Neural progenitor cell (in vitro differentiated cells): ENCODE results near the gene SGTA.

Source experiments
- EZH2 ChIP-seq: fragments of 200-600 bp; sonication (generic); IDR thresholded peaks from 2 replicates; pipeline ENCODE4 v1.6.1; 2017; ENCODE audit warnings: antibody characterized with exemption, mild to moderate bottlenecking, moderate library complexity
- TF ChIP-seq, protein P1 (sequence below): fragments of 200-600 bp; sonication (generic); IDR thresholded peaks from 2 replicates; pipeline ENCODE4 v1.5.1; 2017; ENCODE audit warnings: antibody characterized with exemption, mild to moderate bottlenecking

DNA sequence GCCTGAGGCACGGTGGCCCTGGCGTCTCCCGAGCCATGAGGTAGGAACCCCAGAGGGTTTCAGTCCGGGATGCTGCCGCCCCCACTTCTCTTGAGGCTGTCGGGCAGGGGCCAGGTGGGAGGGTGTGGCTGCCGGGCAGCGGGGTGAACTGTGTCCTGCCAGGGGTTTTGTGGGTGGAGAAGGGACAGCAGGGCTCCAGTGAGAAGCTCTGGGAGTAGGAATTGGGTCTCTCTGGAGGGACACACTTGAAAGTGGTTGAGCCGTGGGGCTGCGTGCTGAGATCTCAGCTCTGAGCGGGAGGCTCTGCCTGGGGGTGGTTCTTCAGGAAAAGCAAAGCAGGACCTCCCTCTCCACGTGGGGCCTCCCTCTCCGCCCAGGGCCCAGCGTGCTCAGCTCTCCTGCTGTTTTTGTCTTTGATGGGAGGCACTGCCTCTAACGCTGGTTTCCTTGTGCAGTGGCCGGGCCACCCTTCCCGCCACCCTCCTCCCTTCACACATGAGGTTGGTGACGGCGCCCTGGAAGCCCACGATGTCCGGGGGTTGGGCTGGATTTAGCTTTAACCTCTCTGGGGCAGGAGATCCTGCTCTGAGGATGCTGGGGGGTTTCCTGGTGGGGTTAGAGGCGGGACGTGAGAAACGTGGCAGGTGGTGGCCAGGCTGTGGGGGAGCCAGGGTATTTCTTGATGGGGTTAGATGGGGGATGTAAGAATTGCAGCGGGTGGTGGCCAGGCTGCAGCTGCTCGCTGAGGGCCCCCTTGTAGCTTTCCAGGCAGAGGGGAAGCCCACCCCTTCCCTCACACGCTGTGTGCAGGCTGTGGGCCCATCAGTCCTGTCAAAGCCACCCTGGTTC lies 21.3 kb upstream of the SGTA start:
- TF ChIP-seq, protein P1, sequence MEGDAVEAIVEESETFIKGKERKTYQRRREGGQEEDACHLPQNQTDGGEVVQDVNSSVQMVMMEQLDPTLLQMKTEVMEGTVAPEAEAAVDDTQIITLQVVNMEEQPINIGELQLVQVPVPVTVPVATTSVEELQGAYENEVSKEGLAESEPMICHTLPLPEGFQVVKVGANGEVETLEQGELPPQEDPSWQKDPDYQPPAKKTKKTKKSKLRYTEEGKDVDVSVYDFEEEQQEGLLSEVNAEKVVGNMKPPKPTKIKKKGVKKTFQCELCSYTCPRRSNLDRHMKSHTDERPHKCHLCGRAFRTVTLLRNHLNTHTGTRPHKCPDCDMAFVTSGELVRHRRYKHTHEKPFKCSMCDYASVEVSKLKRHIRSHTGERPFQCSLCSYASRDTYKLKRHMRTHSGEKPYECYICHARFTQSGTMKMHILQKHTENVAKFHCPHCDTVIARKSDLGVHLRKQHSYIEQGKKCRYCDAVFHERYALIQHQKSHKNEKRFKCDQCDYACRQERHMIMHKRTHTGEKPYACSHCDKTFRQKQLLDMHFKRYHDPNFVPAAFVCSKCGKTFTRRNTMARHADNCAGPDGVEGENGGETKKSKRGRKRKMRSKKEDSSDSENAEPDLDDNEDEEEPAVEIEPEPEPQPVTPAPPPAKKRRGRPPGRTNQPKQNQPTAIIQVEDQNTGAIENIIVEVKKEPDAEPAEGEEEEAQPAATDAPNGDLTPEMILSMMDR = no peak
- no peak for TF ChIP-seq EZH2
